Bronchial epithelial cell (primary cell): ENCODE results near the gene SLC7A6. TPM values are rescaled to one million over a fixed set of nuclear protein-coding genes. Genes with fewer than 3 reads are reported as not detected.

ENCODE experiments used
- DNase-seq: peaks from one replicate; pipeline ENCODE4 v3.0.0-alpha.2; 2010; ENCODE audit warnings: low read depth
- FAIRE-seq: peaks from 2 replicates; lab custom pipeline; 2011; peaks lifted over from hg19 to GRCh38; lab: Jason Lieb, UNC
- H3K27me3 ChIP-seq: 2 replicates; pipeline ENCODE4 v1.5.1; 2011; ENCODE audit warnings: low read length; ENCODE audit not compliant: control insufficient read depth, insufficient read depth
- H3K36me3 ChIP-seq: 2 replicates; pipeline ENCODE4 v1.5.1; 2011; ENCODE audit warnings: low read length; ENCODE audit not compliant: control insufficient read depth, insufficient read depth
- H3K4me3 ChIP-seq: 2 replicates; pipeline ENCODE4 v1.5.1; 2011; ENCODE audit warnings: mild to moderate bottlenecking, low read depth, low read length, control low read depth
- total RNA-seq: library from RNA; depleted of rRNA; stranded (reverse); fragments of >200 nt; gene quantifications from 2 replicates; pipeline ENCODE4 v1.2.1, GENCODE V29; 2014
- TF ChIP-seq, protein P1 (sequence below): IDR thresholded peaks from 2 replicates; pipeline ENCODE4 v1.5.1; 2011; ENCODE audit warnings: mild to moderate bottlenecking, moderate library complexity, low read length, control low read depth, inconsistent platforms; ENCODE audit not compliant: insufficient read depth, severe bottlenecking

Gene SLC7A6
- total RNA-seq, 1 donor from 2014 or later, result 19.7 TPM

DNA sequence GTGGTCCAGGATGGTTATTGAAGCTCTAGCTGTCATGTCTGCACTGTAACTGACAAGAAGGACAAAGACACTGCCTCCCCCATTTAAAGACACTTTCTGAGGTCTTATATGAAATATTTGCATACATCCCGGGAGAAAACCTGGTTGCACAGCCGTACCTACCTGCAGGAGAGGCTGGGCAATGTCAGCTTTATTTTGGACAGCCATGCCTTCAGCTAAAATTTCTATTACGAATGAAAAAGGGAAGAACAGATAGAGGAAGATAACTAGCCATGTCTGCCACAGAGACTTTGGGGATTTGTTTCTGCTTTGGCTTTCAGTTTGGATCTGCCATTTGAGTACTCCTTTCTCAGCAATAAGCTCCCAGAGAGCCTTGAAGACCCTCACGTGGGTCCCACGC lies 19.0 kb downstream of the SLC7A6 start:
- H3K4me3 ChIP-seq, result no peak overlapping the region
- FAIRE-seq (no peak), DNase-seq (no peak)
- TF ChIP-seq, protein P1, sequence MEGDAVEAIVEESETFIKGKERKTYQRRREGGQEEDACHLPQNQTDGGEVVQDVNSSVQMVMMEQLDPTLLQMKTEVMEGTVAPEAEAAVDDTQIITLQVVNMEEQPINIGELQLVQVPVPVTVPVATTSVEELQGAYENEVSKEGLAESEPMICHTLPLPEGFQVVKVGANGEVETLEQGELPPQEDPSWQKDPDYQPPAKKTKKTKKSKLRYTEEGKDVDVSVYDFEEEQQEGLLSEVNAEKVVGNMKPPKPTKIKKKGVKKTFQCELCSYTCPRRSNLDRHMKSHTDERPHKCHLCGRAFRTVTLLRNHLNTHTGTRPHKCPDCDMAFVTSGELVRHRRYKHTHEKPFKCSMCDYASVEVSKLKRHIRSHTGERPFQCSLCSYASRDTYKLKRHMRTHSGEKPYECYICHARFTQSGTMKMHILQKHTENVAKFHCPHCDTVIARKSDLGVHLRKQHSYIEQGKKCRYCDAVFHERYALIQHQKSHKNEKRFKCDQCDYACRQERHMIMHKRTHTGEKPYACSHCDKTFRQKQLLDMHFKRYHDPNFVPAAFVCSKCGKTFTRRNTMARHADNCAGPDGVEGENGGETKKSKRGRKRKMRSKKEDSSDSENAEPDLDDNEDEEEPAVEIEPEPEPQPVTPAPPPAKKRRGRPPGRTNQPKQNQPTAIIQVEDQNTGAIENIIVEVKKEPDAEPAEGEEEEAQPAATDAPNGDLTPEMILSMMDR, result no peak
- H3K27me3 ChIP-seq, result no peaks in the 10 kb centered on the region
- peaks cover 7% of the 10 kb centered on the region for H3K36me3 ChIP-seq

DNA sequence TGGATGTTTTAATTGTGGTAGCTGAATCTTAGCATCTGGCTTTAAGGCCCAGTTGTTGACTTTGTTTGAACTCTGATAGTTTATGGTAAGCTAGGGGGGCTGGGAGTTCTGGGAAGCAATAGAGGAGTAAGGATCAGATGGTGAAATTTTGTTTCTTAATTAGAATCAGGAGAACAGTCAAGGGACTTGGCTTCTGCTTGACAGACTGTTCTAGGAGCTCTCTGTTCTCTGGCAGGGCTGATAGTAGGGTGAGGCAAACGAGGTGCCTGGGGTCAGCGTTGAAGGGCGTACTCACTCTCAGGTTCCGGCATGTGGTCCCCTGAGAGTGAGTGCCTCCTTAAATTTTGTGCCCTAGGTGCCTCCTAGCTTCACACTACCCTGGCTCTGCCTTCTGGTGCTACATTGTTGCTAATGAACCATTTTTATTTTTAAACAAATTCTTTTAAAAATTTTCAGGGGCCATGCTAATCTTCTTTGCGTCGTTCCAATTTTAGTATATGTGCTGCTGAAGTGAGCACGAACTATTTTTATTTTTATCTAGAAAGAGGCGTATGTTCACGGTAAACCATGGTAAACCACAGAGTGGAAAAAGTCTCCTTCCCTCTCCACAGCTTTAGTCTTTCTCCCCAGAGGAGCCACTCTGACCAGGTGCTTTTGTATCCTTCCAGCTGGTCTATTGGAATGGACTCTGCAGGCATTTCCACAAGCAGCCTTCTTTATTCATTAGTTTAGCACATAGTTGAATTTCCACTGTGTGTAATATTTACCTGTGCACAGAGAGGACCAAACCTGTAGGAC lies 19.7 kb downstream of the SLC7A6 start:
- TF ChIP-seq, protein P1, result no peak
- FAIRE-seq (no peak), DNase-seq (no peak)
- Histone ChIP-seq H3K4me3 (no peak overlapping the region), H3K36me3 (peaks cover 9% of the 10 kb centered on the region), H3K27me3 (no peaks in the 10 kb centered on the region)

DNA sequence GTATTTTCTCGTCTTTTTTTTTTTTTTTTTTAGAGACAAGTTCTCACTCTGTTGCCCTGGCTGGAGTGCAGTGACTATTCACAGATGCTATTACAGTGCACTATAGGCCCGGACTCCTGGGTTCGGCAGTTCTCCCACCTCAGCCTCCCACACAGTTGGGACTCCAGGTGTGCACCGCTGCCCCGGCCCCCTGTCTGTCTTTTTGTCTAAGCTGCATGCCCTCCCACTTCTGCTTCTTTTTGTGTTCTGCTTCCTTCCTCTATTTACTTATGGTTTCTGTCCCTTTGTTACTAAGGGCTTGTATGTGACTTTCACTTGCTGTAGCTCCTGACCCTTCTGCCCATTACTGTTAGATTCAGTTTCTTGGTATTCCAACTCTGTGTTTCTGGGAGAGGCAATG lies 20.5 kb downstream of the SLC7A6 start:
- FAIRE-seq (no peak), DNase-seq (no peak)
- TF ChIP-seq, protein P1, result no peak
- Histone ChIP-seq H3K36me3 (peaks cover 9% of the 10 kb centered on the region), H3K4me3 (no peak overlapping the region), H3K27me3 (no peaks in the 10 kb centered on the region)

GRCh38 chr16:68285683-68286082 lies 21.4 kb downstream of the SLC7A6 start:
- TF ChIP-seq, protein P1, result no peak
- no peak for DNase-seq
- peaks cover 13% of the 10 kb centered on the region for H3K36me3 ChIP-seq
- no peak for FAIRE-seq
- H3K27me3 ChIP-seq, result no peaks in the 10 kb centered on the region
- H3K4me3 ChIP-seq, result no peak overlapping the region

DNA sequence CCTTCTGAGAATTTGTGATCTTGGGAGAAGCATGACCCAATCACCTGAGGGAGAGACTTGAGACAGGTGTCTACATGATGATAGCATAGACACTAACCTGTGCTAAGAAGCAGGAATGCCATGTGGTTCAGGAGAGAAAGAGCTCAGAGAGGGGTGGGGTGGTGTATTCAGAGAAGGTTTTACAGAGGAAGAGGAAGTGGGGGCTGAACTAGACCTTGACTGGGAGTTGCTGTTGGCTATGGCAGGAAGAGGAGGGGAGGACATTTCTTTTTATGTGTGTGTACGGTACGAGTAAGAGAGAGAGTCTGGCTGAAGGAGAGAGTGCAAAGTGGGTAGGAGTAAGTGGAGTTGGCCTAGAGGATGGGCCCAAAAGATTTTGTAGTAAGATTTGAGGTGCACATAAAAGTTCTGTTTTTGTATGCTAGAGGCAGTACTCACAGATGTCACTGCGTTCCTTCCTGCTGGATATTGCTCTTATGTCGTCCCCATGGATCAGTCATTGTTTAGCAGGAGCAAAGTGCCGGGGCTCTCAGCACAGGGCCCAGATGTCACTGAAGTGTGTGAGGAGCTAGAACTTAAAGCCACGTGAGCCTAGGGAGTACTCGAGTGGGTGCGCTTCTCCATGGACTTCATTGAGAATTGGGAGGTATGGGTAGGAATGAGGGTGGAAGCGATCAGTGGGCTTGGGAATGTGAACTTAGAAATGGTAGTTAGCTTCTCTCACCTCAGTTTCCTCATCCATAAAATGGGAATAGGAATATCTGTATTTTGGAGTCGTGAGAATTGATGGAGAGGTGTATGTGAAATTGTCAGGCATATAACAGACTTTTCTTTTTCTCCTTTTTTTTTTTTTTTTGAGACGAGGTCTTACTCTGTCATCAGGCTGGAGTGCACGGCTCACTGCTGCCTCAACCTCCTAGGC lies 22.1 kb downstream of the SLC7A6 start:
- TF ChIP-seq, protein P1, result no peak
- Histone ChIP-seq H3K4me3 (no peak overlapping the region), H3K27me3 (no peaks in the 10 kb centered on the region), H3K36me3 (peaks cover 21% of the 10 kb centered on the region)
- DNase-seq (no peak), FAIRE-seq (no peak)
